ENCODE data around the gene TMEM69.
"Not testable (repeated sequence)": the region's sequence is repeated elsewhere in the genome, so short reads cannot be mapped to it uniquely, and the experiment has no call there.

Gene TMEM69

DNA sequence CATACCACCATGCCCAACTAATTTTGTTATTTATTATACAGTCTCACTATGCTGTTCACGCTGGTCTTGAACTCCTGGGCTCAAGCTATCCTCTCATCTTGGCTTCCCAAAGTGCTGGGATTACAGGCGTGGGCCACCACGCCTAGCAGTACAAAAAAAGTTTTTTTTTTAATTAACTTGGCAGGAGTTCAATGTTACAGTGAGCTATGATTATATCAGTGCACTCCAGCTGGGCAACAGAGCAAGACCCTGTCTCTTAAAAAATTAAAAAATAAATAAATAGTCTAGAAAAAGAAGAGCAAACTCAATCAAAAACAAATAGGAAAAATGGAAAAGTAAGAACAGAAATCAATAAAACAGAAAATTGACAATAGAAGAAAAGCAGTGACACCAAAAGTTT lies 25.7 kb downstream of the TMEM69 start:
- no peak overlapping the region for H2BK5ac ChIP-seq (ENCODE audit: low read length)
- no peak for DNase-seq (ENCODE audit: low spot score)
- no peak overlapping the region for H3K4me2 ChIP-seq (ENCODE audit: insufficient read depth, low read length, poor library complexity, severe bottlenecking)
- no peak overlapping the region for H3K4ac ChIP-seq (ENCODE audit: low read length)
- no peak overlapping the region for H2AK5ac ChIP-seq (ENCODE audit: low read depth, low read length)
- no peaks in the 10 kb centered on the region for H3K9me3 ChIP-seq (replicated peaks in 1 of 2; ENCODE audit: control insufficient read depth in 2 of 2, insufficient read depth in 1 of 2, low read depth in 1 of 2, low read length in 2 of 2)
- no peak overlapping the region for H2BK12ac ChIP-seq (ENCODE audit: low read length)
- H3K27me3 ChIP-seq (ENCODE audit: control insufficient read depth in 3 of 3, insufficient read depth in 3 of 3, low read depth in 1 of 3, low read length in 3 of 3) = no peaks in the 10 kb centered on the region
- H4K8ac ChIP-seq (ENCODE audit: low read depth, low read length) = no peak overlapping the region
- WGBS, 2 donors (ENCODE audit: extremely low coverage in 2 of 2, insufficient read length in 2 of 2, insufficient replicate concordance in 1 of 2) = no CpG with 5 or more reads among the region's 3 CpGs
- no peak overlapping the region for H3K9ac ChIP-seq (ENCODE audit: low read depth, low read length, poor library complexity)
- no peak overlapping the region for H2AFZ ChIP-seq (ENCODE audit: low read length)
- no peak overlapping the region for H3K23ac ChIP-seq (ENCODE audit: low read depth, low read length, poor library complexity)
- H3K18ac ChIP-seq (ENCODE audit: low read length) = no peak overlapping the region
- no peak overlapping the region for H4K91ac ChIP-seq (ENCODE audit: low read depth, low read length, poor library complexity)
- H3K4me1 ChIP-seq (ENCODE audit: control insufficient read depth in 2 of 2, insufficient read depth in 1 of 2, low read depth in 1 of 2, low read length in 2 of 2) = no peaks in the 10 kb centered on the region
- H3K14ac ChIP-seq (ENCODE audit: low read length) = no peak overlapping the region
- H3K36me3 ChIP-seq (replicated peaks in 1 of 2; ENCODE audit: control insufficient read depth in 2 of 2, insufficient read depth in 2 of 2, low read length in 2 of 2) = peaks cover 0 to 49% of the 10 kb centered on the region in 2 donors
- no peak overlapping the region for H3K27ac ChIP-seq (replicated peaks; ENCODE audit: low read length)
- H3K4me3 ChIP-seq (ENCODE audit: low read length in 2 of 2) = no peak overlapping the region
- H2BK120ac ChIP-seq (ENCODE audit: low read depth, low read length) = no peak overlapping the region
- H2BK15ac ChIP-seq (ENCODE audit: low read length) = no peak overlapping the region
- H3K79me1 ChIP-seq (ENCODE audit: low read depth, low read length) = no peaks in the 10 kb centered on the region

DNA sequence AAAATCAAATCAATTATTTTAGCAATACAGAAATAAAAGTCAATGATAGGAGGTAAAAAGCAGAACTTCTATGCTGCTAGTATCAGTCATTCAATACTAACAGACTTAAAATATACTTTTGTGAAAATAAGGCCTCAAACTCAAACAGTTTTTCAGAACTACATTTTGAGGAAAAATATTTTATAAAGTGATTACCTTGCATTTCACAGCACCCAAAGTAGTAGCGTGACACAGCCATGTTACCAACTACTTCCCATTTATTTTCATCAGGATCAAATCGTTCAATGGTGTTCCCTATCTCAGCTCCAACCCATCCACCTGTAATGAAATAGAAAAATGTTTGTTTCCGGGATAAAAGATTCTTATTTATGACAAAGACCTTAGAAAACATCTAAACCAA lies 28.7 kb downstream of the TMEM69 start:
- no peak overlapping the region for H2BK5ac ChIP-seq (ENCODE audit: low read length)
- no peak overlapping the region for H3K18ac ChIP-seq (ENCODE audit: low read length)
- H2AFZ ChIP-seq (ENCODE audit: low read length) = no peak overlapping the region
- no peak overlapping the region for H2BK15ac ChIP-seq (ENCODE audit: low read length)
- H3K79me1 ChIP-seq (ENCODE audit: low read depth, low read length) = no peaks in the 10 kb centered on the region
- no peak for DNase-seq (ENCODE audit: low spot score)
- H2BK12ac ChIP-seq (ENCODE audit: low read length) = no peak overlapping the region
- H3K27ac ChIP-seq (replicated peaks; ENCODE audit: low read length) = no peak overlapping the region
- no peak overlapping the region for H4K91ac ChIP-seq (ENCODE audit: low read depth, low read length, poor library complexity)
- no peak overlapping the region for H3K4me2 ChIP-seq (ENCODE audit: insufficient read depth, low read length, poor library complexity, severe bottlenecking)
- no peak overlapping the region for H3K23ac ChIP-seq (ENCODE audit: low read depth, low read length, poor library complexity)
- no CpG with 5 or more reads among the region's 3 CpGs for WGBS, 2 donors (ENCODE audit: extremely low coverage in 2 of 2, insufficient read length in 2 of 2, insufficient replicate concordance in 1 of 2)
- no peak overlapping the region for H2BK120ac ChIP-seq (ENCODE audit: low read depth, low read length)
- no peak overlapping the region for H2AK5ac ChIP-seq (ENCODE audit: low read depth, low read length)
- H3K36me3 ChIP-seq (replicated peaks in 1 of 2; ENCODE audit: control insufficient read depth in 2 of 2, insufficient read depth in 2 of 2, low read length in 2 of 2) = peaks cover 0 to 43% of the 10 kb centered on the region in 2 donors
- no peak overlapping the region for H4K8ac ChIP-seq (ENCODE audit: low read depth, low read length)
- no peaks in the 10 kb centered on the region for H3K4me1 ChIP-seq (ENCODE audit: control insufficient read depth in 2 of 2, insufficient read depth in 1 of 2, low read depth in 1 of 2, low read length in 2 of 2)
- no peaks in the 10 kb centered on the region for H3K27me3 ChIP-seq (ENCODE audit: control insufficient read depth in 3 of 3, insufficient read depth in 3 of 3, low read depth in 1 of 3, low read length in 3 of 3)
- H3K4me3 ChIP-seq (ENCODE audit: low read length in 2 of 2) = no peak overlapping the region
- H3K14ac ChIP-seq (ENCODE audit: low read length) = no peak overlapping the region
- no peak overlapping the region for H3K9ac ChIP-seq (ENCODE audit: low read depth, low read length, poor library complexity)
- no peaks in the 10 kb centered on the region for H3K9me3 ChIP-seq (replicated peaks in 1 of 2; ENCODE audit: control insufficient read depth in 2 of 2, insufficient read depth in 1 of 2, low read depth in 1 of 2, low read length in 2 of 2)
- no peak overlapping the region for H3K4ac ChIP-seq (ENCODE audit: low read length)

DNA sequence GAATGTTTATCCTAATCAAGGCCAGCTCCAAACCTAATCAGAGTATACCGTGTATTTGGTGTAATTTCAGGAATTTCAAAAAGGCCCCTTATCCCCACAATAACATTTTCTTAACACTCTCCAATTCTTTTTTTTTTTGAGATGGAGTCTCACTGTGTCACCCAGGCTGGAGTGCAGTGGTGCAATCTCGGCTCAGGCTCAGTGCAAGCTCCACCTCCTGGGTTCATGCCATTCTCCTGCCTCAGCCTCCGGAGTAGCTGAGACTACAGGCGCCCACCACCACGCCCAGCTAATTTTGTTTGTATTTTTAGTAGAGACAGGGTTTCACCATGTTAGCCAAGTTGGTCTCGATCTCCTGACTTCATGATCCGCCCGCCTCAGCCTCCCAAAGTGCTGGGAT lies 29.4 kb downstream of the TMEM69 start:
- not testable (repeated sequence) for H4K8ac ChIP-seq (ENCODE audit: low read depth, low read length); H3K18ac ChIP-seq (ENCODE audit: low read length); H3K27me3 ChIP-seq (ENCODE audit: control insufficient read depth in 3 of 3, insufficient read depth in 3 of 3, low read depth in 1 of 3, low read length in 3 of 3); H3K14ac ChIP-seq (ENCODE audit: low read length); H3K4me1 ChIP-seq (ENCODE audit: control insufficient read depth in 2 of 2, insufficient read depth in 1 of 2, low read depth in 1 of 2, low read length in 2 of 2); H3K9me3 ChIP-seq (replicated peaks in 1 of 2; ENCODE audit: control insufficient read depth in 2 of 2, insufficient read depth in 1 of 2, low read depth in 1 of 2, low read length in 2 of 2); H3K9ac ChIP-seq (ENCODE audit: low read depth, low read length, poor library complexity); H3K4me3 ChIP-seq (ENCODE audit: low read length in 2 of 2); DNase-seq (ENCODE audit: low spot score); H2BK5ac ChIP-seq (ENCODE audit: low read length); H3K23ac ChIP-seq (ENCODE audit: low read depth, low read length, poor library complexity); H3K79me1 ChIP-seq (ENCODE audit: low read depth, low read length); H3K27ac ChIP-seq (replicated peaks; ENCODE audit: low read length); H2AFZ ChIP-seq (ENCODE audit: low read length); H2BK120ac ChIP-seq (ENCODE audit: low read depth, low read length); H3K4me2 ChIP-seq (ENCODE audit: insufficient read depth, low read length, poor library complexity, severe bottlenecking); H4K91ac ChIP-seq (ENCODE audit: low read depth, low read length, poor library complexity); H2BK15ac ChIP-seq (ENCODE audit: low read length); H2AK5ac ChIP-seq (ENCODE audit: low read depth, low read length); H2BK12ac ChIP-seq (ENCODE audit: low read length); H3K4ac ChIP-seq (ENCODE audit: low read length)
- peaks cover 0 to 36% of the 10 kb centered on the region in 2 donors for H3K36me3 ChIP-seq (replicated peaks in 1 of 2; ENCODE audit: control insufficient read depth in 2 of 2, insufficient read depth in 2 of 2, low read length in 2 of 2)
- WGBS, 2 donors (ENCODE audit: extremely low coverage in 2 of 2, insufficient read length in 2 of 2, insufficient replicate concordance in 1 of 2) = no CpG with 5 or more reads among the region's 8 CpGs

DNA sequence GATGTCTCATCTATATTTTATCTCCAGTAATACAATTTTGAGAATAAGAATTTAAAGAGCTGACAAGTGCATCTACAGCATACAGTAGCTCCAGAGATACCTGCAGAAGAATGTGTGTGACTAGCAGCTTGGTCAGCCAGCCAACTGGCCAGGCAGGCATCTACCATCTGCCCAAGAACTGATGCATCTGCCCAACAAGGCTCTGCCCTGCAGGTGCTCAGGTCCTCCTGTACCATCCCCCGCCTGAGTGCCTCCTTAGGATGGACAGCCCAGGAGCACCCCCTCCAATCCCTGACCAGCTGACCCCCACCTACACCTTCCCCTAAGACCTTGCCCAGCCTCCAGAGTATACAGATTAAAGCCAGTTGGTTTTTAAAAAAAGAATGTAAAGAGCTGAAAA lies 30.3 kb downstream of the TMEM69 start:
- Histone ChIP-seq H2BK12ac (ENCODE audit: low read length) (no peak overlapping the region), H2AFZ (ENCODE audit: low read length) (no peak overlapping the region), H3K4me1 (ENCODE audit: control insufficient read depth in 2 of 2, insufficient read depth in 1 of 2, low read depth in 1 of 2, low read length in 2 of 2) (no peaks in the 10 kb centered on the region), H3K23ac (ENCODE audit: low read depth, low read length, poor library complexity) (no peak overlapping the region), H2BK120ac (ENCODE audit: low read depth, low read length) (no peak overlapping the region), H3K36me3 (replicated peaks in 1 of 2; ENCODE audit: control insufficient read depth in 2 of 2, insufficient read depth in 2 of 2, low read length in 2 of 2) (peaks cover 0 to 37% of the 10 kb centered on the region in 2 donors), H2BK5ac (ENCODE audit: low read length) (no peak overlapping the region), H4K8ac (ENCODE audit: low read depth, low read length) (no peak overlapping the region), H3K27me3 (ENCODE audit: control insufficient read depth in 3 of 3, insufficient read depth in 3 of 3, low read depth in 1 of 3, low read length in 3 of 3) (no peaks in the 10 kb centered on the region), H3K9me3 (replicated peaks in 1 of 2; ENCODE audit: control insufficient read depth in 2 of 2, insufficient read depth in 1 of 2, low read depth in 1 of 2, low read length in 2 of 2) (no peaks in the 10 kb centered on the region), H3K4ac (ENCODE audit: low read length) (no peak overlapping the region), H3K4me3 (ENCODE audit: low read length in 2 of 2) (peak overlapping the region in 1 of 2 donors; percentile 18), H3K27ac (replicated peaks; ENCODE audit: low read length) (no peak overlapping the region), H3K18ac (ENCODE audit: low read length) (no peak overlapping the region), H2BK15ac (ENCODE audit: low read length) (no peak overlapping the region), H3K79me1 (ENCODE audit: low read depth, low read length) (no peaks in the 10 kb centered on the region), H4K91ac (ENCODE audit: low read depth, low read length, poor library complexity) (no peak overlapping the region), H2AK5ac (ENCODE audit: low read depth, low read length) (no peak overlapping the region), H3K14ac (ENCODE audit: low read length) (no peak overlapping the region), H3K4me2 (ENCODE audit: insufficient read depth, low read length, poor library complexity, severe bottlenecking) (no peak overlapping the region), H3K9ac (ENCODE audit: low read depth, low read length, poor library complexity) (no peak overlapping the region)
- no CpG with 5 or more reads among the region's 1 CpG for WGBS, 2 donors (ENCODE audit: extremely low coverage in 2 of 2, insufficient read length in 2 of 2, insufficient replicate concordance in 1 of 2)
- DNase-seq (ENCODE audit: low spot score) = no peak
